ENCODE measurements around the gene CABP5.
A peak's percentile ranks its signal among the peaks of the same experiment; 100 is the strongest.
"Not testable (repeated sequence)": the region's sequence is repeated elsewhere in the genome, so short reads cannot be mapped to it uniquely, and the experiment has no call there.

Gene CABP5

DNA sequence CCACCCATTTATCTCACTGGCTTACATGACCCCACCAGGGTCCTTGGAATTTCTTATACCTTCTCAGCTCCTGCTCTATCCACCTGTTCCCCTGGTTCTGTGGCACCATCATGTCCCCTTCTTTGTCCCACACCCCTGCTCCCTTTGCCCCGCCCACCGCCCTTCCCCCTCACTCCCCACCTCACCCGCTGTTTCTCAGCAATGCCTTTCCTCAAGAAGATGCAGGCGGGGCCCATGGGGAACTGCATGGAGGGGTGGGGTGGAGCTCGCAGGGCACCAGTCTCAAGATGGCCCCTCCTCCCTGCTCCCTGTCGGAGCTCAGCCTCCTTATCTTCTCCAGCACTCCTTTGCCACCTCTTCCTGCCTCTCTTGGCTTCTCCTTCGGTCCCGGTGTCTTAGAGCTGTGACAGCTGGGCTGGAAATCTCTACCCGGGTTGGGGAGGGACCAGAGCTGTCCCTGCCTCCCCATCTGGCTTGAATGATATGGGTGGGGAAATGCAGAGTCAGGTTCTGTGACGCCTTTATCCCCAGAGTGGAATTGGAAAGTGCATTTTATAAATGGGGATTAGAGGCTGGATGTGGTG is at the start of gene CABP5:
CABP5 (minus strand) TSS at position 405 of the 584 bp plus-strand sequence; CDS start at position 248, 157 bp downstream.
- no peak for DNase-seq (ENCODE audit: low read depth)

DNA sequence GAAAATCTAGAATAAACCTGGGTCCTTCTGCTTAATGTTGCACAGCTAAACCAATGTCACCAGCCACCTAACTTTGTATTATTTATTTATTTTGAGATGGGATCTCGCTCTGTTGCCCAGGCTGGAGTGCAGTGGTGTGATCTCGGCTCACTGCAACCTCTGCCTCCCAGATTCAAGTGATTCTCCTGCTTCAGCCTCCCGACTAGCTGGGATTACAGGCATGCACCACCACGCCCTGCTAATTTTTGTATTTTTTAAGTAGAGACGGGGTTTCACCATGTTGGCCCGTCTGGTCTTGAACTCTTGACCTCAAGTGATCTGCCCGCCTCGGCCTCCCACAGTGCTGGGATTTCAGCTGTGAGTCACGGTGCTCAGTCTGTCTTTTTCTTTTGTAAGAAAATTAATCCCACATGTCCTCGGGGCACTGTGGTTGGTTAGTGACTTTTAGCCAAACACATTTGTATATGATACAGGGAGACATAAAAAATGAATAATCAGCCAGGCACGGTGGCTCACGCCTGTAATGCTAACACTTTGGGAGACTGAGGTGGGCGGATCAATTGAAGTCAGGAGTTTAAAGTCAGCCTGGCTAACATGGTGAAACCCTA is 47.3 kb upstream of the CABP5 start:
- DNase-seq (ENCODE audit: low read depth): peak; percentile 75

DNA sequence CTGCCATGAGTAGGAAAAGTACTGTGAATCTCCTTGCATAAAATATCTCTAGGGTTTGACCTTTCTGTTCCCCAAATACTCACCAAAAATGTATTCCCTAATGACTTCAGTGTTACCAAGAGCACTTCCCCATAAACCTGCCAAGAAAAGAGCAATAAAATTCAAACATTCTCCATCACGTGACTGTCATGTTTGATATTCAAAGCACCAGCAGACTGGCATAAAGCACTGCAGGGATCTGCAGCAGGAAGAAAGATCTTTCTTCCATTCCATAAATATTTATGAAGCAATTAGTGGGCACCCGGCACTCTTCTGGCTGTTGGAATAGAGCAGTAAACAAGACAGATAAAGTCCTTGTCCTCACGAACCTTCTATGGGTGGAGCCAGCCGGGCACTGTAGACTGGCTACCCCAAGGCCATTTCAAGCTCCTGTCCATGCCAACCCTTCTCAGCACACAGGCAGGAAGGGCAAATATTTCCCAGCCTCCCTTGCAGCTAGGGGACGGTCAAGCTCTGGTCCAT is 46.5 kb upstream of the CABP5 start:
- DNase-seq (ENCODE audit: low read depth): no peak

DNA sequence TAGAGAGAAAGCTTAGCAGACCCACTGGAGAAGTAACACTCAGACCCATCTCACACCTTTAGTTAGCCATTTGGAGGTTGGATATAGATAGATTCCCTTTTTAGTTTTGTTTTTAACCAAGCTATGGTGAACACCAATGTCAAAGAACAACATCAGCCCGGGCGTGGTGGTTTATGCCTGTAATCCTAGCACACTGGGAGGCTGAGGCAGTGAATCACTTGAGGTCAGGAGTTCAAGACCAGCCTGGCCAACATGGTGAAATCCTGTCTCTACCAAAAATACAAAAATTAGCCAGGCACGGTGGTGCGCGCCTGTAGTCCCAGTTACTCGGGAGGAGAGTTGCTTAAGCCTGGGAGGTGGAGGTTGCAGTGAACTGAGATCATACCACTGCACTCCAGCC is 45.1 kb upstream of the CABP5 start:
- DNase-seq (ENCODE audit: low read depth): not testable (repeated sequence)

DNA sequence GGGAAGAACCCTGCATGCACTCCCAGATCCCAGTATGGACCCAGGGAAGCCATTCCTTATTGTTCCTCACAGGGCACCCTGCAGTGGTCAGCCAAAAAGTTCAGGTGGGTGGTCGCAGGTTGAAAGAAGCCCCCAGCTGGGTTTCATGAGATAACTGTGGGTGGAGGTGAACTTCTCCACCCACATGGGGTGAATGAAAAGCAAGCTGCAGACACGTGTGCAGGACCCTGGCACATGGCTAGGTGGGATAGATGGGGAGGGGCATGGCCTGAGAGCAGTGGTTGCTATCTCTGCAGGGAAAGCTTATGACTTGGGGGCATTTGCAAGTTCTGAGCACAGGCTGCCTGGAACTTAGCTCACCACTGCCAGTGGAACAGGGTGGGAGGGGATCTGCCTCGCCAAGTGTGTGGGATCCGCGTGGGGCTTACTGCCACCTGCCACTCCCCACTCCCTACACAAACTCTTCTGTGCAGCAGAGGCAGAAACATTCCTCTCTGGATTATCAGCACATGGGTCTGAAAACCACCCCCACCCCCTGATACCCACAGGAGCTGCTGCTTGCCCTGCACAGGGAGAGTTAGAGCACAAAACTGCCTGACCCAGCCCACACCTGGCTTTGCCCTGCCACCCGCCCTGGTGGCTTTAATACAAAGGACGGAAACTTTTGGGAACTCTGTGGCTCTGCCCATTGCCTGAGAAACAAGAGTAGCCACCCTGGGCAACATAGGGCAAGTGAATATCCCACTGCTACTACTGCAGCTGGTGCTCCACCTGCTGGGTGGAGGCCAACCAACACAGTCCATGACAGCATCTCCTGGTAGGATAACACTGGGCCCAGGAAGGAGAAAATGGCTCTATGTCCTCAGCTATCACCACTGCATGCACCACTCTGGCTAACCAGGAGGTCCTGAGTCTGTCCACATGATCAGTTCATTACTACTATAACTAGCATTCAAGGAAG is 42.3 kb upstream of the CABP5 start:
- no peak for DNase-seq (ENCODE audit: low read depth)

DNA sequence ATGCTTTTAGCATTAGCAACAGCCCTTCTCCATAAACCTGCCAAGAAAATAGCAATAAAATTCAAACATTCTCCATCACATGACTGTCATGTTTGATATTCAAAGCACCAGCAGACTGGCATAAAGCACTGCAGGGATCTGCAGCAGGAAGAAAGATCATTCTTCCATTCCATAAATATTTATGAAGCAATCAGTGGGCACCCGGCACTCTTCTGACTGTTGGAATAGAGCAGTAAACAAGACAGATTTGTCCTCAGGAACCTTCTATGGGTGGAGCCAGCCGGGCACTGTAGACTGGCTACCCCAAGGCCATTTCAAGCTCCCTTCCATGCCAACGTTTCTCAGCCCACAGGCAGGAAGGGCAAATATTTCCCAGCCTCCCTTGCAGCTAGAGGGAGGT is 41.2 kb upstream of the CABP5 start:
- DNase-seq (ENCODE audit: low read depth): no peak

DNA sequence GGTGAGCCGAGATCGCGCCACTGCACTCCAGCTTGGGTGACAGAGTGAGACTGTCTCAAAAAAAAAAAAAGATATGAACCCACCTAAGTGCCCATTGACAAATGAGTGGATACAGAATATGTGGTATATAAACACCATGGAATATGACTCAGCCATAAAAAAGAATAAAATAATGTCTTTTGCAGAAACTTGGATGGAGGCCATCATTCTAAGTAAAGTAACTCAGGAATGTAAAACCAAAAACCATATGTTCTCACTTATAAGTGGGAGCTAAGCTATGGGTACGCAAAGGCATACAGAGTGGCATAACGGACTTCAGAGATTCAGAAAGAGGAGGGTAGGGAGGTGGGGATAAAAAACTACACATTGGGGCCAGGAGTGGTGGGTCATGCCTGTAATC is 37.2 kb upstream of the CABP5 start:
- DNase-seq (ENCODE audit: low read depth): no peak

DNA sequence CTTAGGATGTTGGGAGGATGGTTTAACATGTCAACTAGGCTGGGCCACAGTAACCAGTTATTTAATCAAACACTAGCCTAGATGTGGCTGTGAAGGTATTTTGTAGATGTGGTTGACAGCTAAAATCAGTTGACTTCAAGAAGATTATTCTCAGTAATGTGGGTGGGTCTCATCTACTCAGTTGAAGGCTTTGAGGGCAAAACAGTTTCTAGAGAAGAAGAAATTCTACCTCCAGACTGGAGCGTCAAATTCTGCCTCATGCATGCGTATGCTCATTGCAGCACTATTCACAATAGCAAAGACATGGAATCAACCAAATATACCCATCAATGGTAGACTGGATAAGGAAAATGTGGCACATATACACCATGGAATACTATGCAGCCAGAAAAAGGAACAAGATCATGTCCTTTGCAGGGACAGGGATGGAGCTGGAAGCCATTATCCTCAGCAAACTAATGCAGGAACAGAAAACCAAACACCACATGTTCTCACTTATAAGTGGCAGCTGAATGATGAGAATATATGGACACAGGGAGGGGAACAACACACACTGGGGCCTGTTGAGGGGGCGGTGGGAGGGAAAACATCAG is 26.4 kb upstream of the CABP5 start:
- not testable (repeated sequence) for DNase-seq (ENCODE audit: low read depth)

DNA sequence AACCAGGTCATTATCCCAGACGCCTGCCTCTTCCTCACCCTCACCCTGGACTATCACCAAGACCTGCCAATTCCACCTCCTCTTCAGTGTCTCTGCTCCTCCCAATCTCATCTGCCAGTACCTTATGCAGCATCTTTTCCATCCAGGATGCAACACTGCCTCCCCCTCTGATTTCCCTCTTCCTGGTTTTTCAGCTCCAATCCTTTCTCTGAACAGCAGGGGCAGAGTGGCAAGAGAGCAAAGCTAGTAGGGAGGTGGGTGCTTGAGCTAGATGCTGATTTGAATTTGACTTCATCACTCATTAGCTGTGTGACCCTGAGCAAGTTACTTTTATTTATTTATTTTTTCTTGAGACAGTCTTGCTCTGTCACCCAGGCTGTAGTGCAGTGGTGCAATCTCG is 25.6 kb upstream of the CABP5 start:
- DNase-seq (ENCODE audit: low read depth): no peak

DNA sequence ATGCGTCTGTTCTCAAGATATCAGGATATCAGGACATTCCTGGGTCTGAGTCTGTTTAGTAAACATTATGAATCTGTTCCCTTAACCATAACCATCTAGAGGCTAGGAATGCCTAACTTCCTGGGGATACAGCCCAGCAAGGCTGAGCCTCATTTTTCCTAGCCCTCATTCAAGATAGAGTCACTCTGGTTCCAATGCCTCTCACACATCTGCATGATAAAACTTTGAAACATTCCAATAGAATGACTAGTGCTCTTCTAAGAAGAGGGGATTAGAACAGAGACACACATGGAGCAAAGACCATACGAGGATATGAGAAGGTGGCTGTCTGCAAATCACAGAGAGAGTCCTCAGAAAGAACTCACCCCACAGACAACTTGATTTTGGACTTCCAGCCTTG is 20.6 kb upstream of the CABP5 start:
- peak; percentile 50 for DNase-seq (ENCODE audit: low read depth)

DNA sequence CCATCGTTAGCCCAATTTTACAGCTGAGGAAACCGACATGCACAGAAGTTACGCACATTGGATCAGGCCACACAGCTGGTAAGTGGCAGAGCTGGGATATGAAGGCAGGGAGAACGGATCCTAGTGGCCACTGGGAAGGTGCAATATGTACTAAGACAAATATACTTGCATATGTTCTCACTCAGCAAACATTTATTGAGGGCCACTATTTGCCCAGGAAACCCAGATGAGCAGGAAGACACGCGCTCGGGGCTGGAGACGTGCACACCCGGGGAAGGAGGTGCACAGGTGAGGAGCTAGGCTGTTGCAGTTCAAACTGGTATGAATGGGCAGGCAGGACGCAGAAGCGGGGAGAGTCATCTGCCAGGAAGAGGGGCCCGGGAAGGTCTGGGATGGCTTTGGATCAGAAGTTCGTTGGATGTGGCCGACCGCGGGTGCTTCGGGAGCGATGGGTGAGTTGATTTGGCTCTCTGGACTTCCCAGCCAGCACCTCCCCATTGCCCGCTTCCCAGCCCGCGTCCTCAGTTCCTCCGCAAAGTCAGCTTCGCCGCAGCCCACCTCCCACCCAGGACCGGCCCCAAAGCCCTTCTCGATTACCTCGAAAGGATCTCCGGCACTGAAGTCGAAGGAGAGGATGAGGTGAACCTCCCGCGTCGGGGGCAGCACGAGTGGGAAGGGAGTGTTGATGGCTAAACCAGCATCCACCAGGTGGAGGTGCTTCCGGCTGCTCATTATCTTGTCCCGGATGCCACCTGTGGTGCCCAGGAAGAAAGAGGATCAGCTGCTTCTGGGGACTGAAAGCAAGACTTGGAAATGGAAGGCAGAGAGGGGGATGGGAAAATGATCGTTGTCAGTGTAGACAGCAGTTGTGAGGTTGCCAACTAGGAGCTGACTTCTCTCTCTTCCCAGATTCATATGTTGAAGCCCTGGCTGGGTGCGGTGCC is 17.8 kb upstream of the CABP5 start:
- no peak for DNase-seq (ENCODE audit: low read depth)

DNA sequence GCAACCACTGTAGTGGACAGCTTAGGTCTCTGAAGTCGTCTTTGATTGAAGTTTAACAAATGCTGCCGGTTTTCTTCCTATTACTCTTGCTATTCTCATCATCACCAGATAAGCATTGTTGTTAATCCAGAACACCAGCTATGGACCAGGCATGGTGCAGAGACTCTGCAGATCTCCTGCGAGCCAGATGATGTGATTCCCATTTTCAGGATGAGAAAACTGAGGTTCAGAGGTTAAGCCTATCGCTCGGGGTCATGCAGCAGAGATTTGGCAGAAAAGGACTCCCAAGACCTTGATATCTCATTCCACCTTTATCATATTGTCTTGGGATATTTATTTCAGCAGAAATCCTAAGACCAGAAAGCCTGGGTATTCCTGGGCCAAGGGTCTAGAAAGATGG is 16.5 kb upstream of the CABP5 start:
- no peak for DNase-seq (ENCODE audit: low read depth)

DNA sequence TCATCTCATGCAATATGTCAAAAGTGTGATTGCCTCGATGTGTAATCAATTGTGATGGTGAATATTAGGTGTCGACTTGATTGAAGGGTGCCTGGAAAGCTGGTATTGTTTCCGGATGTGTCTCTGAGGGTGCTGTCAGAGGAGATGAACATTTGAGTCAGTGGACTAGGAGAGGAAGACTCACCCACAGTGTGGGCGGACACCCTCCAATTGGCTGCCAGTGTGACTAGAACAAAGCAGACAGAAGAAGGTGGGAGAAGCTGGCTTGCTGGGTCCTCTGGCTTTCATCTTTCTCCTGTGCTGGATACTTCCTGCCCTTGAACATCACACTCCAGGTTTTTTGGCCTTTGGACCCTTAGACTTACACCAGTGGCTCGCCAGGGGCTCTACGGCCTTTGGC is 15.5 kb upstream of the CABP5 start:
- DNase-seq (ENCODE audit: low read depth): no peak

DNA sequence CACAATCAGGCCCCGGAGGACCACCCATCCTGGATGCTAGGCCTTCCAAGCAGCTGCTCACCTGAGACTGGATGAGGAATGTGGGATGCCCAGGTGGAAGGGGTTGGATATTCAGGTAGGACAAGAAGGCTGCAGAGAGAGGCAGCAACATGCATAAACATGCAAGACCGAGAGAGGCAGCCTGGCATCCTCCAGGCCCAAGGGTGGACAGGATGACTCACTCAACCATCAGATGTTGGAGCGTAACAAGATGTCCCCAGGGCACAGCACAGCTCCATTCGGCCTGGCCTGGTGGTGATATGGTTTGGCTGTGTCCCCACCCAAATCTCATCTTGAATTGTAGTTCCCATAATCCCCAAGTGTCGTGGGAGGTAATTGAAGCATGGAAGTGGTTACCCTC is 10.0 kb upstream of the CABP5 start:
- DNase-seq (ENCODE audit: low read depth): no peak

DNA sequence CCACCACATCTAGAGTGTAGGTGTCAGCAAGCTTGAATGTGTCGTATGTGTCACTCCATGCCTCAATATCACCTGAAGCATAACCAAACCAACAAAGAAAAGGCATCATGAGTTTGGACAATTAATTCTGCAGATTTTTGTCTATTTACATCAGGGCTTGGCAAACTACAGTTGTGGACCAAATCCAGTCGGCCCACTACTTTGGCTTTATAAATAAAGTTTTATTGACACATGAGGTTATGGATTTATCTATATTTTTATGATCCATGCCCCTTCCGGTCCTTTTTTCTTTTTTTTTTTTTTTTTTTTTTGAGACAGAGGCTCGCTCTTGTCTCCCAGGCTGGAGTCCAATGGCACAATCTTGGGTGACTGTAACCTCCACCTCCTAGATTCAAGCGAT is 9.2 kb upstream of the CABP5 start:
- DNase-seq (ENCODE audit: low read depth): no peak

DNA sequence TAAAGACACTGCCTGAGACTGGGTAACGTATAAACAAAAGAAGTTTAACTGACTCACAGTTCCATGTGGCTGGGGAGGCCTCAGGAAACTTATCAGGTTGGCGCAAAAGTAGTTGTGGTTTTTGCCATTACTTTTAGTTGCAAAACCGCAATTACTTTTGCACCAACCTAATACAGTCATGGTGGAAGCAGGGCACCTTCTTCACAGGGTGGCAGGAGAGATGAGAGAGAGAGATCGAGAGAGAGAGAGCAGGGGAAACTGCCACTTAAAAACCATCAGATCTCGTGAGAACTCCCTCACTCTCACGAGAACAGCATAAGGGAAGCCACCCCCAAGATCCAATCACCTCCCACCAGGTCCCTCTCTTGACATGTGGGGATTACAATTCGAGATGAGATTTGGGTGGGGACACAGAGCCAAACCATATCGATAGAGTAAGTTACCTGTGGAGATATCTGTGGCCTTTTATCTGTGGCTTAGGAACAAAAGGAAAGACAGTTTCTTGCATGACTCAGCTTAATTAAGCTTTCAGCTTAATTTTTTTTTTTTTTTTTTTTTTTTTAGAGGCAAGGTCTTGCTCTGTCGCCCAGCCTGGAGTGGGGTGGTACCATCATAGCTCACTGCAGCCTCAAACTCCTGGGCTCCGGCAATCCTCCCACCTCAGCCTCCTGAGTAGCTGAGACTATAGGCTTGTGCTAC is 7.6 kb upstream of the CABP5 start:
- no peak for DNase-seq (ENCODE audit: low read depth)

DNA sequence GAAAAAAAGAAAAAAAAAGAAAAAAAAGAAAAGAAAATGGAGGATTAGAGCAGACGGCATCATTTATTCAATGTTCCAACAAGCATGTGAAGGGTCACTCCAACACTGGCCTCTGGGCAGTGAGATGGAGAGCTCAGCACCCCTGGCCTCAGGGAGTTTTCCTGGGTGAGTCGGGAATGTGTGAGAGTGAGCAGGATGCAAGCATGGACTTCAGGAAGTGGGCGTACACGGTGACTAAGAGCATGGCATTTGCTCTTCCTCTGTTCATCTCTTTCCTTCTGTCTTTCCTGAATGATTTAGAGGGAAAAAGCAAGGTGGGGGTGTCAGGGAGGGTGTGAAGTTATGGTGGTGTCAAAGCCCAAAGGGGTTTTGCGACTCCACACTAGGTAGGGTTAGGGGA is 682 bp upstream of the CABP5 start:
- no peak for DNase-seq (ENCODE audit: low read depth)

DNA sequence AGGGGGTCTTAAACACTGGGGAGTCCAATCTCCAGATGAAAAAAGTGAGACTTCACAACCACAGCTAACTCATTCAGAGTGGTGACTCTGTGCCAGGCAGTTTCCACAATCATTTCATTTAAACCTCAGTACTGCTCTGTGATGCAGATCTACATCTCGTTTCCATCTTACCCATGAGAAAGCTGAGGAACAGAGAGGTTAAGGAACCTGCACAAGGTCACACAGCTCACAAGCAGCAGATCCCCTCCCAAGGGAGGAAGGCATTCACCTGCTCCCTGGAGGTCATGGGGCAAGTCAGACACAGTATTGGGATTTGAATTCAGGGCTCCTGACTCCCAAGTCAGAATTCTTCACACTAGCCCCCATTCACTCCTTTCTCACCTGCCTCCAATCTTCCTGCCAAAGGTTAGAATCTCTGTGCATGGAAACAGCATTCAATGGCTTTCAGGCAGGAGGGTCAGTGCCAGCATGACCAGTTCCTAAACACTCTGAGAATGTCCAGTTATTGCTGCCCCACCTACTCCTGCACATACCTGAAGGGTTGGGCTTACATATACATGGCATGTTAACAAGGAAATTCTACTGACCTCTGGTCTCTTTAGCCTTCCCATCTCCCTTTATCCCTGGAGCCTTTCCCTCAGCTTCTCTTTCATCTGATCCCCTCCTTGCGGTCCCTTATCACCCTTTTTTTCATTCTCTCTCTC is 1.9 kb downstream of the CABP5 start:
- DNase-seq (ENCODE audit: low read depth): no peak

DNA sequence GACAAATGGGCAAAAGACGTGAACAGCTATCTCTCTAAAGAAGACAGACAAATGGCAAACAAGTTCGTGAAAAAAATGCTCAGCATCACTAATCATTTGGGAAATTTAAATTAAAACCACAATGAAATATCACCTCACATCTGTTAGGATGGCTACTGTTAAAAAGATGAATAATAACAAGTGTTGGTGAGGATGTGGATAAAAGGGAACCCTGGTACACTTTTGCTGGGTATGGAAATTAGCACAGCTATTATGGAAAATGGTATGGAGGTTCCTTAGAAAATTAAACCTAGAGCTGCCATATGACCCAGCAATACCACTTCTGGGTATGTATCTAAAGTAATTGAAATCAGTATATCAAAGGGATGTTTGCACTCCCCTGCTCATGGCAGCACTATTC is 7.1 kb downstream of the CABP5 start:
- DNase-seq (ENCODE audit: low read depth): no peak

DNA sequence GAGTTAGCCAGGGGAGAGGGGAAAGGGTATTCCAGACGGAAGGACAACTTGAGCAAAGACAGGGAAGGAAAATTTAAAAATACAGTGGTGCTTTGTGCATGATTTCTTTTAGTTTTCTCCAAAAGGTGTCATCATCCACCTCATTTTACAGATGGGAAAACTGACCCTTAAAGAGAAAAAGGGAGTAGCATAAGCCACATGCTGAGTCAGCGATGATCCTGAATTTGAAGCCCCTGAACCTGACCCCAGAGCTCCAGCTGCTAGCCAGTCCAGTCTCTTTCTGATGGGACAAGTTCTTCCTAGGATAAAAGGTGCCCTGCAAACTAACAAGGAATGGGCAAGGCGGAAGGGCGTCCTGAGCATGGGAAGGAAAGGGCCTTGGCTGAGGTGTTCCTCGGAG is 10.3 kb downstream of the CABP5 start:
- no peak for DNase-seq (ENCODE audit: low read depth)
